ENCODE measurements around the gene RBM33.

The RBM33 gene

DNA sequence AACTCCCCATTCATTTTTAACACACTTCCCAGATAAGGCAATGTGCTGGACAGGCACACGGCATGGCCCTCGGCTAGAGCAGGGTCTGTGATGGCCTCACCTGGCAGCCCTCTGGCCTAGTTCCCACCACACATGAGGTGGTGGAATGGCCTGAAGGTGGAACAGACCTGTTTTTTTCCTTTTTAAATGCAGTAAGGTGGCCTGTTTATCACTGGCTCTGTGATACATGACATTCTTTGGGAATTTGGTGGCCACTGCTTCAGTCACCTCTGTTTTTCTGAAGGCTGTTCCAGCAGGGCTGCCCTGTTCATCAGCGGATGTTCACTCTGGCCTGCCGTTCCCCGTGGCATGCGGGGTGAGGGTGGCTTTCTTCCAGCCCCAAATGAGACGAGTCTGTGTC lies 131.2 kb downstream of the RBM33 start:
- H3K27me3 ChIP-seq (ENCODE audit: control insufficient read depth, insufficient read depth, low read length), result no peaks in the 10 kb centered on the region
- no peak overlapping the region for H3K4me3 ChIP-seq (ENCODE audit: low read length)
- H3K9ac ChIP-seq (ENCODE audit: low read length), result no peak overlapping the region
- no peaks in the 10 kb centered on the region for H3K36me3 ChIP-seq (ENCODE audit: control insufficient read depth, insufficient read depth, low read length)
- H3K9me3 ChIP-seq (ENCODE audit: control insufficient read depth, low read length), result no peaks in the 10 kb centered on the region
- H3K4me1 ChIP-seq (ENCODE audit: control insufficient read depth, insufficient read depth, low read length), result no peaks in the 10 kb centered on the region

DNA sequence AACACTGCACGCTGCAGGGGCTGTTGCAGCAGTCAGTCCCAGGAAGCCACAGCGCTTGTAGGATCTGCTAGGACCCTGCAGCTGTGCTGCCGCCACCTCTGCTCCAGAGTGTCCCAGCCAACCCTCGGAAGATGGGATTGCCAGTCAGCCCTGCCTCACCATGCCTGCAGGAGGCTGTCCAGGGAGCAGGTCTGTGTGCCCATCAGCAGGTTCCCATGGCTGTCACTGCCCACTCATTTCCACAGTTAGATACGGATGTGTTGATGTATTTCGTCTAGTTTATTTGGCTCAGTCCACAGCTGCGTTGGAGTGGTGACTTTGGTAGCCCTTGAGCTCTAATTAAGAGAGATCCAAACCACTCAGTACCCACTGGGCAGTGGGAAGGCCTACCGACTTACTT lies 132.1 kb downstream of the RBM33 start:
- Histone ChIP-seq H3K4me3 (ENCODE audit: low read length) (no peak overlapping the region), H3K4me1 (ENCODE audit: control insufficient read depth, insufficient read depth, low read length) (no peaks in the 10 kb centered on the region), H3K36me3 (ENCODE audit: control insufficient read depth, insufficient read depth, low read length) (no peaks in the 10 kb centered on the region), H3K27me3 (ENCODE audit: control insufficient read depth, insufficient read depth, low read length) (no peaks in the 10 kb centered on the region), H3K9ac (ENCODE audit: low read length) (no peak overlapping the region), H3K9me3 (ENCODE audit: control insufficient read depth, low read length) (no peaks in the 10 kb centered on the region)

DNA sequence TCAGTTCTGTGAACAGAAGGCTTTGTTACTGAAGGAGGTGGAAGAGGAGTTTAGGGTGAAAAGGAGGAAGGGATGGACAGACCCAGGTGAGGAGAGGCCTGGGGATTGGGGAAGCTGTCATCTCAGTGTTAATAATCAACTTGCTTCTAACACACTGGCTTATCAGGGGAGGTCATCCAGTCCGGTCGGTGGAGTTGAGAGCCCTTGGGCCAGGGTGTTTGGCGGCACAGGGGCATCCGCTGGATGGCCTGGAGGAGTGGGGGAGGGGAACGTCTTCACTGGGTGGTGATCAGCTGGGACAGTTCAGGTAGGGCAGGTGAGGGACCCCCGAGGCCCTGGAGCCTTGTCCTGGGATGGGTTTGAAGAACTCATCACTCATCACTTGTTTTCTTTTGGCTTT lies 133.9 kb downstream of the RBM33 start:
- H3K4me3 ChIP-seq (ENCODE audit: low read length), result no peak overlapping the region
- H3K9ac ChIP-seq (ENCODE audit: low read length), result no peak overlapping the region
- no peaks in the 10 kb centered on the region for H3K36me3 ChIP-seq (ENCODE audit: control insufficient read depth, insufficient read depth, low read length)
- H3K4me1 ChIP-seq (ENCODE audit: control insufficient read depth, insufficient read depth, low read length), result no peaks in the 10 kb centered on the region
- no peaks in the 10 kb centered on the region for H3K27me3 ChIP-seq (ENCODE audit: control insufficient read depth, insufficient read depth, low read length)
- no peaks in the 10 kb centered on the region for H3K9me3 ChIP-seq (ENCODE audit: control insufficient read depth, low read length)

DNA sequence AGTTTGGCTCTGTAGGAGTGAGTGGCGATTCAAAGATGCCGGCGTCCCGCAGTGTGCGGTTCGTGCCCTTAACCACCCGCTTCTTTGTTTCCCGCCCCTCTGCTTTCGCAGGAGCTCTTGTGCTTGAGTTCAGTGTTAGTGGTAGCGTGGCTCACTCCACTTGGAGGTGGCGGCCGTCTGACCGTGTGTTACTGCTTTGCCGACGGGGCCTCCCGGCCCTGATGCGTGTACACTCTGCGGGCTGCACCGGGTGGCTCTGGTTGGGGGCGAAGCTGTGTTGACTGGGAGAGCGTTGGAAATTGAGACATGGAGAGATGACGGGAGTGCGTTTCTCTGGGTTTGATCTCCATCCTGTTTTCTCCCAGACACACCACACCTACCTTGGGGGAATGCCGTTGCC lies 136.4 kb downstream of the RBM33 start:
- no peaks in the 10 kb centered on the region for H3K36me3 ChIP-seq (ENCODE audit: control insufficient read depth, insufficient read depth, low read length)
- H3K9me3 ChIP-seq (ENCODE audit: control insufficient read depth, low read length), result no peaks in the 10 kb centered on the region
- no peaks in the 10 kb centered on the region for H3K4me1 ChIP-seq (ENCODE audit: control insufficient read depth, insufficient read depth, low read length)
- no peak overlapping the region for H3K9ac ChIP-seq (ENCODE audit: low read length)
- H3K4me3 ChIP-seq (ENCODE audit: low read length), result no peak overlapping the region
- H3K27me3 ChIP-seq (ENCODE audit: control insufficient read depth, insufficient read depth, low read length), result no peaks in the 10 kb centered on the region

DNA sequence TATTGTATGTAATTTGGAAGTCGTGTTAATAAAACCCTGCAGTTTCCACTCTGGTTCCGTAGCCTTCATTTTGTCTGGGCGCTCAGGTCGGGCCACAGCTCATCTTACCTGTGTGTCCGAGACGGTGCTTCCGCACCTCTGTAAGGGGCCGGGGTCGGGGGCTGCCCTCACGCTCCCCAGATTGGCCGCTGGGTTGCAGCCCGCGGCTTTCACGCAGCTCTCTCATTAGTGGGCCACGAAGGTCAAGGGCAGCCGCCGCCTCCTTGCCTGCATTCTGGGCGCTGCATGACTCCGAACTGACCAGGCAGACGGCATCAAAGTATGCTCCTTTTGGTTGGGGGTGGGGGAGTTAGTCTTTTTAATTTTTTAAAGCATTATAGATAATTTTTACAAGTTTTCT lies 137.0 kb downstream of the RBM33 start:
- Histone ChIP-seq H3K9me3 (ENCODE audit: control insufficient read depth, low read length) (no peaks in the 10 kb centered on the region), H3K4me3 (ENCODE audit: low read length) (no peak overlapping the region), H3K4me1 (ENCODE audit: control insufficient read depth, insufficient read depth, low read length) (no peaks in the 10 kb centered on the region), H3K9ac (ENCODE audit: low read length) (no peak overlapping the region), H3K36me3 (ENCODE audit: control insufficient read depth, insufficient read depth, low read length) (no peaks in the 10 kb centered on the region), H3K27me3 (ENCODE audit: control insufficient read depth, insufficient read depth, low read length) (no peaks in the 10 kb centered on the region)

DNA sequence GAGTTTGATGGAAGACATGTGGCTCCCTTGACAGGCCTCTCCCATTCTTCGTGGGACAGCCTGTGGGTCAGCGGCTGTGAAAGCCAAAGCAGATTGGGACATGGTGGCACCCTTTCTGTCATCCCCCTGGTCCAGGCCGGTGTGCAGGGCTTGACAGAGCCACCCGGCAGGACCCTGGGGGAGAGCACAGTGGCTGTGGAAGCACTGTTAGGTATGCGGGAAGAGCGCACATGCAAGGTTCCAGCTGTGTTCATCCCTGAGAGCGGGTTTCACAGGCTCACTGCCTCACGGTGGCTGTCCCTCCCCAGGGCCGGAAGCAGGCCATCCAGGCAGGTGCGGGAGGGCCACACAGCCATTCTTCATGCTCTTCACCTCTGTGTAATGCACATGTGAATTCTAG lies 138.0 kb downstream of the RBM33 start:
- no peak overlapping the region for H3K9ac ChIP-seq (ENCODE audit: low read length)
- H3K9me3 ChIP-seq (ENCODE audit: control insufficient read depth, low read length), result no peaks in the 10 kb centered on the region
- no peak overlapping the region for H3K4me3 ChIP-seq (ENCODE audit: low read length)
- no peaks in the 10 kb centered on the region for H3K4me1 ChIP-seq (ENCODE audit: control insufficient read depth, insufficient read depth, low read length)
- peaks cover 8% of the 10 kb centered on the region for H3K27me3 ChIP-seq (ENCODE audit: control insufficient read depth, insufficient read depth, low read length)
- H3K36me3 ChIP-seq (ENCODE audit: control insufficient read depth, insufficient read depth, low read length), result no peaks in the 10 kb centered on the region

DNA sequence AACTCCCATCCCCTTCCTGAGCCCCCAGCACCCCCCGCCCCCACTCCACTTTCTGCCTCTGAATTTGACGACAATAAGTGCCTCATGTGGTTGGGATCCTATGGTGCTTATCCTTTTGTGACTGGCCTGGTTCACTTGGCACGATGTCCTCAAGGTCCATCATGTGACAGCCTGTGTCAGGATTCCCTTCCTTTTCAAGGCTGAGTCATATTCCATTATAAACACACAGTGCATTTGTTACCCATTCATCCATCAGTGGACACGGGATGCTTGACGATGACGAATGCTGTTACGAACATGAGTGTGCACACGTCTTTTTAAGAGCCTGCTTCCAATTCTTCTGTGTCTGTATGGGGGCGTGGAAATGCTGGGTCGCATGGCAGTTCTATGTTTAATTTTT lies 141.1 kb downstream of the RBM33 start:
- H3K4me1 ChIP-seq (ENCODE audit: control insufficient read depth, insufficient read depth, low read length), result peaks cover 4% of the 10 kb centered on the region
- H3K27me3 ChIP-seq (ENCODE audit: control insufficient read depth, insufficient read depth, low read length), result peaks cover 13% of the 10 kb centered on the region
- no peaks in the 10 kb centered on the region for H3K36me3 ChIP-seq (ENCODE audit: control insufficient read depth, insufficient read depth, low read length)
- H3K4me3 ChIP-seq (ENCODE audit: low read length), result no peak overlapping the region
- H3K9me3 ChIP-seq (ENCODE audit: control insufficient read depth, low read length), result no peaks in the 10 kb centered on the region
- H3K9ac ChIP-seq (ENCODE audit: low read length), result no peak overlapping the region

DNA sequence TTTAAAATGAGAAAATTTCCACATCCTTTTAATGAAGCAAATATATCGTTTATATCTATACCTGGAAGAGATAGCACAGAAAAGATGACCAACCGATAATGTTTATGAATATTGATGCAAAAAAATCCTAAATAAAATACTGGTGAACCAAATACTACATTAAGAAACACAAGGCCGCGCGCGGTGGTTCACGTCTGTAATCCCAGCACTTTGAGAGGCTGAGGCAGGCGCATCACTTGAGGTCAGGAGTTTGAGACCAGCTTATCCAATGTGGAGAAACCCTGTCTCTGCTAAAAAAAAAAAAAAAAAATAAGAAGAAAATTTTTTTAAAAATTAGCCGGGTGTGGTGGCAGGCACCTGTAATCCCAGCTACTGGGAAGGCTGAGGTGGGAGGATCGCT lies 142.0 kb downstream of the RBM33 start:
- Histone ChIP-seq H3K4me1 (ENCODE audit: control insufficient read depth, insufficient read depth, low read length) (peaks cover 4% of the 10 kb centered on the region), H3K9ac (ENCODE audit: low read length) (no peak overlapping the region), H3K4me3 (ENCODE audit: low read length) (no peak overlapping the region), H3K27me3 (ENCODE audit: control insufficient read depth, insufficient read depth, low read length) (peaks cover 13% of the 10 kb centered on the region), H3K36me3 (ENCODE audit: control insufficient read depth, insufficient read depth, low read length) (no peaks in the 10 kb centered on the region), H3K9me3 (ENCODE audit: control insufficient read depth, low read length) (no peaks in the 10 kb centered on the region)

DNA sequence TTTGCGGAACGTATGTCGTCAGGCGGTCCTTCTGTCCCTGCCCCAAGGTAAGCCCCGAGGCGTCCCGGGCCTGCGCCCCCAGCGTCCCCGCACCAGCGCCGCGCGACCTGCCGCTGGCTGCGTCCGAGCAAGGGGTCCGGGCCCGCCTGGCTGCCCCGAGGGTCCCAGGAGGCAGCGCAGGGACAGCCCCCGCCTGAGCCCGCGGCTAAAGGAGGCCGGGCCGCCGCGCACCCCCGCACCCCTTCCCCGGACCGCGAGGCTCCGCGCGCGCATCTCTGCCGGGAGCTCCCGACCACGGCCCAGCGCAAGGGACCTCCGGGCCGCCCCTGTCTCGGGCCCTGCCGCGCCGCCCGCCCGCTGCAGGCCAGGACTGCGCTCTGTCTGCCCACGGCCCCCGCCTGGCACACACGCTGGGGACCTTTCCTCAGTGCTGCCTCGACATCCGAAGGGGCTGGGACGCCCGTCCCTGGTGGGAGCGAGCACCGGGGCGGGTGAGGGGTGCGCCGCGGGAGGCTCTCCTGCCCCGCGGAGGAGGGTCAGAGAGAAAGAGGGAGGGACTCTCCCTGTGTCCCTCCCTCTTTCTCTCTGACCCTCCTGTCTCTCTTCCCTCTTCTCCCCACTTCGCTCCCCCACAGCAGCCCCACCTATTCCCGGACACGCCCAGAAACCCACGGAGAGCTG lies 142.8 kb downstream of the RBM33 start:
- Histone ChIP-seq H3K27me3 (ENCODE audit: control insufficient read depth, insufficient read depth, low read length) (peaks cover 13% of the 10 kb centered on the region), H3K9ac (ENCODE audit: low read length) (no peak overlapping the region), H3K36me3 (ENCODE audit: control insufficient read depth, insufficient read depth, low read length) (no peaks in the 10 kb centered on the region), H3K4me1 (ENCODE audit: control insufficient read depth, insufficient read depth, low read length) (peaks cover 4% of the 10 kb centered on the region), H3K9me3 (ENCODE audit: control insufficient read depth, low read length) (no peaks in the 10 kb centered on the region), H3K4me3 (ENCODE audit: low read length) (no peak overlapping the region)

DNA sequence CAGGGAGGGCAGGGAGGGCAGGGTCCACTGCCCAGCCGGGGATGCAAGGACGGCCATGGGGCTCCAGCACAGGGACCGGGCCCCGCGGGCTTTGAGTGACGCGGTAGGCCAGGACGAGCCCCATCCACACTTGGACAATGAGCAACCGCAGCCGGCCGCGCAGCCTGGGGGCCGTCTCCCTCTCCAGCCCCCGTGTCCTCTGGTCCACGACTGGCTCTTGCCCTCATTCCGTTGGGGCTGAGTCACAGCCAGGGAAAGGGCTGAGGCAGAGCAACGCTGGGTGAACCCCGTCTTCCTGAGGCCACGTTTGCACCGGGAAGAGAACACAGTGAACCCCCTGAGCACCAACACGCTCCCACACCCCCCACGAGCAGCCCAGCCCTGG lies 144.1 kb downstream of the RBM33 start:
- H3K36me3 ChIP-seq (ENCODE audit: control insufficient read depth, insufficient read depth, low read length), result no peaks in the 10 kb centered on the region
- H3K9ac ChIP-seq (ENCODE audit: low read length), result no peak overlapping the region
- no peaks in the 10 kb centered on the region for H3K9me3 ChIP-seq (ENCODE audit: control insufficient read depth, low read length)
- H3K4me3 ChIP-seq (ENCODE audit: low read length), result no peak overlapping the region
- H3K4me1 ChIP-seq (ENCODE audit: control insufficient read depth, insufficient read depth, low read length), result peaks cover 4% of the 10 kb centered on the region
- peaks cover 13% of the 10 kb centered on the region for H3K27me3 ChIP-seq (ENCODE audit: control insufficient read depth, insufficient read depth, low read length)

DNA sequence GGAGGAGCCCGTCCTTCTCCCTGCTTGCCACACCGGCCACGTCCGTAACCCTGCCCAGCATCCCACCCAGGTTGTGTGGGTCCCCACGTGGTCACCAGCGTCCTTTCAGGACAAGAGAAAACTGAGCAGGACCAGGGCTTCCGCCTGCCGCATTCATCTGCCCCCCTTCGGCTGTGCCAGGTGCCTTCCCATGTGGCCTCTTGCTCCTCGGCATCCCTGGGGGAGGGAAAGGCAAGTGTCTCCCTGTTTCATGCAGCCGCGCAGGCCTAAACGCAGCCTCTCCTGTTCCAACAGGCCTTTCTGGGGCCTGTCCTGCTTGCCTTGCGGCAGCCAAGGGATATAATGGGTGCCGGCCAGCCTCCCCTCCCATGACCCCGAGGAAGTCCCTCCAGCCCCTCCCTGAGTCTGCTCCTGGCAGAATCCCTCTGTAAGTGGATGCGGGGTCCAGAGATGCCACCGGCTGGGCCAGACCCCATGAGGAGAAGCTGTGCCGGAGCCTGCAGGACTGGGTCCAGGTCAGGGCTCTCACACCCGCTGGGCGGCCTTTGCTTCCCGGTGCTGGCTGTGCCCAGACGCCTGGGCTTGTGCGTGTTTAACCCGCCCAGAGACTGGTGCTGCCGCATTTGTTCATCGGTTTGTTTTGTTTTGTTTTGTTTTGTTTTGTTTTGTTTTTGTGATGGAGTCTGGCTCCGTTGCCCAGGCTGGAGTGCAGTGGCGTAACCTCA lies 144.7 kb downstream of the RBM33 start:
- Histone ChIP-seq H3K4me3 (ENCODE audit: low read length) (no peak overlapping the region), H3K9ac (ENCODE audit: low read length) (no peak overlapping the region), H3K4me1 (ENCODE audit: control insufficient read depth, insufficient read depth, low read length) (peaks cover 4% of the 10 kb centered on the region), H3K27me3 (ENCODE audit: control insufficient read depth, insufficient read depth, low read length) (peaks cover 13% of the 10 kb centered on the region), H3K9me3 (ENCODE audit: control insufficient read depth, low read length) (no peaks in the 10 kb centered on the region), H3K36me3 (ENCODE audit: control insufficient read depth, insufficient read depth, low read length) (no peaks in the 10 kb centered on the region)

DNA sequence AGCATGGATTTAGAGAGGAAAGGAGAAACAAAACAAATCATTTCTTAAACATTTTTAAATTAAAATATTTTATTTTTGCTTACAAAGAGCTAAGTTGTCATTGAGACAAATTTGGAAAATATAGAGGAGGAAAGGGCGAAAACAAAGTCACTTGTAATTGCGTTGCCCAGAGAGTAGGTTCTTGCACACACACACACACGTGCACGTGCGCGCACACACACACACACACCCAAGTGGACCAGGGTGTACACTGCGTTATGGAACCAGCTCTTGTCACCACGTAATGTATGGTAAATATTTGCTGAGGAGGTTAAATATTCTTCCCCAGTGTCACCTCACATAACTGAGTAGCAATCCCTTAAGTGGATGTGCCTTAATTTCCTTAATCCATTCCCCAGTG lies 146.2 kb downstream of the RBM33 start:
- Histone ChIP-seq H3K36me3 (ENCODE audit: control insufficient read depth, insufficient read depth, low read length) (no peaks in the 10 kb centered on the region), H3K4me3 (ENCODE audit: low read length) (no peak overlapping the region), H3K4me1 (ENCODE audit: control insufficient read depth, insufficient read depth, low read length) (peaks cover 4% of the 10 kb centered on the region), H3K27me3 (ENCODE audit: control insufficient read depth, insufficient read depth, low read length) (peaks cover 15% of the 10 kb centered on the region), H3K9ac (ENCODE audit: low read length) (no peak overlapping the region), H3K9me3 (ENCODE audit: control insufficient read depth, low read length) (no peaks in the 10 kb centered on the region)
